ENCODE measurements around the gene ABCC10. TPM values are rescaled to one million over a fixed set of nuclear protein-coding genes. Genes with fewer than 3 reads are reported as not detected.
A peak's percentile ranks its signal among the peaks of the same experiment; 100 is the strongest.
"Not testable (repeated sequence)": the region's sequence is repeated elsewhere in the genome, so short reads cannot be mapped to it uniquely, and the experiment has no call there.

The ABCC10 gene
- total RNA-seq, 4 donors from 2014 or later, result 30.3 to 75.2 (median 48.2) TPM

DNA sequence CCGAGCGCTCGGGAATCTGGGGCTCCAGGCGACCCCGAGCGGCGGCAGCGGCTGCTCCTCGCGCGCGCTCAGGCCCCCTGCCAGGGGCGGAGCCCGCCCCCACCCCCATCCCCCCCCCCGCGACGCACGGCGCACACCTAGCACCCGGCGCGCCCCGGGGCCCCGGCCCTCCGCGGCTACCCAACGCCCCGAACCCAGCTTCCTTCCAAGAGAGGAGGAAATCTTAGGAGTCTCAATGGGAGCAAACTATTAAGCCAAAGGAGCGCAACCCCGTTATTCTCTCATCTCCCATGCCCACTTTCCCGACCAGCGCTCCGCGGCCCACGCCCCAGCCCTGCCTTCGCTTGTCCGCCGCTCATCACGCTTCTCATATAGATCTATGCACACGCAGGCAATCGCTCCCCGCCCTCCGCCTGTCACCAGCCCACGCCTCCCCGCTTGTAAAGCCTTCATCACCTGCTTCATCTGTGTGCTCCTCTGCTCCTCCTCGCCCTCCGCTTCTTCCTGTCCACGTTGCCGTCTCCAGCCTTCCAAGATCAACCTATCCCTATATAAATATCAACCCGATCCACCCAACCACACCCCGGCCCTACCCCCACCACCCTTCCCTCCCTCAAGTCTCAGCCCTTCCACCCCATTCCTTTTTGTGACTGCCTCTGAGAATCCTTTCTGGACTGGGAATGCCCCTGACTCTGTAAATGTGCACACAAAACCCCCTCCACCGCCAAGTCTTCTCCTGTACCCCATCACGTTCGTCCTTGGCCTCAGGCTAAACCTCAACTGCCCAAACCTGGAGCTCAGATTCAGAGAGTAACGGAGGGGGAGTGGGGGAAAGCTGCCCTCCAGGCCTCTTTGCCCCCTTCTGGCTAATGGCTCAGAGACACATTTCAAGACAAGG, 28.4 kb downstream of the ABCC10 start, which contains the start of gene DLK2:
TSS of gene DLK2 (minus strand) at position 18 of the 898 bp plus-strand sequence. CDS start 723 bp downstream, outside the sequence.
- Histone ChIP-seq H3K27me3 (peaks cover 0 to 6% of the 10 kb centered on the region in 2 donors), H3K9me3 (no peaks in the 10 kb centered on the region), H3K4me3 (peak within 1 kb of the TSS; percentile 33 to 61 (median 56)), H3K36me3 (peaks cover 0 to 19% (median 0%) of the 10 kb centered on the region in 3 donors), H3K27ac (peak within 1 kb of the TSS in 1 of 4 donors; percentile 62), H3K4me1 (peaks cover 0 to 21% (median 3%) of the 10 kb centered on the region in 4 donors)
- TF ChIP-seq CTCF (IDR thresholded peaks at IDR 0.05), result no peak
- no peak for TF ChIP-seq POLR2A (IDR thresholded peaks at IDR 0.05)
- DNase-seq, result peak in 2 of 3 donors; percentile 34 to 63

DNA sequence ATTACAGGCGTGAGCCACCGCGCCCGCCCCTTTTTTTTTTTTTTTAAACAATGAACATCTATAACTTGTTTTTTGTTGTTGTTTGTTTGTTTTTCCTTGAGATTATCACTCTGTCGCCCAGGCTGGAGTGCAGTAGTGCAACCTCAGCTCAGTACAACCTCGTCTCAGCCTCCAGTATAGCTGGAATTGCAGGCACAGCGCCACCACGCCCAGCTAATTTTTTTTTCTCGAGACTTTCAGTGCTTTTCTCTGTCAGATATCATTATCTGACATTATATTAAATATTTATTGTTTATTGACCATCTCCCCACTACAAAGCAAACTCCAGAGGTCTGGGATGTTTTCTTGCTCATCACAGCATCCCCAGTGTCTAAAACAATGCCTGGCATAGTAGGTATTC, 30.3 kb downstream of the ABCC10 start:
- no peak for TF ChIP-seq CTCF (IDR thresholded peaks at IDR 0.05)
- TF ChIP-seq POLR2A (IDR thresholded peaks at IDR 0.05), result no peak
- no peaks in the 10 kb centered on the region for H3K9me3 ChIP-seq
- peaks cover 0 to 5% (median 0%) of the 10 kb centered on the region in 3 donors for H3K36me3 ChIP-seq
- H3K27ac ChIP-seq, result no peak overlapping the region
- no peak overlapping the region for H3K4me3 ChIP-seq
- no peak for DNase-seq
- peaks cover 0 to 6% of the 10 kb centered on the region in 2 donors for H3K27me3 ChIP-seq
- peaks cover 0 to 21% (median 3%) of the 10 kb centered on the region in 4 donors for H3K4me1 ChIP-seq

- H3K27ac ChIP-seq, H3K27me3 ChIP-seq, H3K4me3 ChIP-seq, H3K9me3 ChIP-seq, DNase-seq, H3K36me3 ChIP-seq: not testable (repeated sequence)
- peaks cover 0 to 21% (median 3%) of the 10 kb centered on the region in 4 donors for H3K4me1 ChIP-seq
These were observed 30.8 kb downstream of the ABCC10 start for GRCh38 chr6:43458154-43458553.

DNA sequence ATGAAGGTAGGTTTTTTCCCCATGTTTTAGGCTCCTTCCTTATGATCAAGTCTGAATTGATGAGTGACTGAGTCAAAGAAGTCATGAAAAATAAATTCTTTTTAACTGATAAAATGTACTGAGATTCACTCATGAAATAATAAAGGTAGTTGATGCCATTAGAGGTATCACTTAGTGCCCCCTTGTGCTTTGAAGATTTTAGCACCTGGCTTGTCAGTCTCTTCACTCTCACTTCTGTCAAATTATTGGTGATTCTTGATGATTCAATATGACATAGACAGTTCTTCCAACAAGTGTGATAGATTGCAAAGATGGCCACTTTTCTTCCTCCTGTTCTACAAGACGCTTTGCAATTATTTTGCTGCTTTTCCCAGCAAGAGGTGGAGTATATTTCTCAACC, 32.2 kb downstream of the ABCC10 start:
- H3K4me1 ChIP-seq, result peaks cover 0 to 19% (median 3%) of the 10 kb centered on the region in 4 donors
- no peaks in the 10 kb centered on the region for H3K9me3 ChIP-seq
- H3K27ac ChIP-seq, result no peak overlapping the region
- TF ChIP-seq CTCF (IDR thresholded peaks at IDR 0.05) (no peak), POLR2A (IDR thresholded peaks at IDR 0.05) (no peak)
- no peaks in the 10 kb centered on the region for H3K36me3 ChIP-seq
- H3K27me3 ChIP-seq, result peaks cover 0 to 6% of the 10 kb centered on the region in 2 donors
- no peak overlapping the region for H3K4me3 ChIP-seq
- DNase-seq, result no peak

GRCh38 chr6:43460032-43460431, 32.7 kb downstream of the ABCC10 start:
- Histone ChIP-seq H3K36me3 (no peaks in the 10 kb centered on the region), H3K4me1 (peaks cover 0 to 14% (median 3%) of the 10 kb centered on the region in 4 donors), H3K4me3 (no peak overlapping the region), H3K9me3 (no peaks in the 10 kb centered on the region), H3K27me3 (peaks cover 0 to 6% of the 10 kb centered on the region in 2 donors), H3K27ac (no peak overlapping the region)
- no peak for DNase-seq
- TF ChIP-seq POLR2A (IDR thresholded peaks at IDR 0.05) (no peak), CTCF (IDR thresholded peaks at IDR 0.05) (no peak)

DNA sequence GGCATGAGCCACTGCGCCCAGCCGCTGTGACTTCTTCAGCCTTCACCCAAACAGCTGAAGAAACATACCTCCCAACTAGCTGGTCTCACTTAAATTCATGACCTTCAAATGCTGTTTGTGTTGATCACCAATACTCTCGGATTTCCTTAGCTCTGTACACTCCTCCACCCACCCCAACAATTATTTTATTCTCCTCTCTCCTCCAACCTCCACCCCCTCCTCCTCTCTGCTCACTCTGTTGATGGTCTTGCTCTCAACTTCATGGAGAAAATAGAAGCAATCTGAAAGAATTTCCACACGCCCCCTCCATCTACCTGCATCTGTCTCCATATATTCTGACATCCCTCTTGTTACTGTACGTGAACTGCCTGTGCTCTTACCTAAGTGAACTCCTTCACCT, 34.6 kb downstream of the ABCC10 start:
- no peaks in the 10 kb centered on the region for H3K27me3 ChIP-seq
- TF ChIP-seq POLR2A (IDR thresholded peaks at IDR 0.05) (no peak), CTCF (IDR thresholded peaks at IDR 0.05) (no peak)
- no peak overlapping the region for H3K27ac ChIP-seq
- no peak overlapping the region for H3K4me3 ChIP-seq
- no peaks in the 10 kb centered on the region for H3K9me3 ChIP-seq
- H3K36me3 ChIP-seq, result no peaks in the 10 kb centered on the region
- H3K4me1 ChIP-seq, result no peaks in the 10 kb centered on the region
- no peak for DNase-seq

All from Peyer's patch (tissue), 4 donors.